D721Med (cell line): ENCODE data around the gene SNX15.

Source experiments
- DNase-seq: peaks from one replicate; pipeline ENCODE4 v3.0.0; 2011; ENCODE audit warnings: low spot score; ENCODE audit not compliant: insufficient read length
- FAIRE-seq: peaks from 2 replicates; lab custom pipeline; 2011; peaks lifted over from hg19 to GRCh38; lab: Jason Lieb, UNC
- CTCF ChIP-seq: IDR thresholded peaks from 2 replicates; pipeline ENCODE4 v1.5.1; 2012; ENCODE audit warnings: mild to moderate bottlenecking, control low read depth; ENCODE audit not compliant: insufficient read depth; ENCODE audit errors: missing control alignments

The SNX15 gene

GRCh38 chr11:65045061-65045460 is 17.8 kb downstream of the SNX15 start:
- TF ChIP-seq CTCF: no peak
- no peak for DNase-seq
- FAIRE-seq: no peak

- FAIRE-seq (no peak), DNase-seq (no peak)
- TF ChIP-seq CTCF: no peak
Observed at GRCh38 chr11:65045728-65046127, 18.5 kb downstream of the SNX15 start.

GRCh38 chr11:65047581-65048422 is 20.6 kb downstream of the SNX15 start:
- FAIRE-seq (no peak), DNase-seq (no peak)
- no peak for TF ChIP-seq CTCF

- DNase-seq (no peak), FAIRE-seq (no peak)
- TF ChIP-seq CTCF: no peak
Observed at GRCh38 chr11:65051398-65051858, 24.2 kb downstream of the SNX15 start.

- no peak for TF ChIP-seq CTCF
- no peak for DNase-seq
- no peak for FAIRE-seq
Observed at GRCh38 chr11:65053827-65054508, 26.7 kb downstream of the SNX15 start.

DNA sequence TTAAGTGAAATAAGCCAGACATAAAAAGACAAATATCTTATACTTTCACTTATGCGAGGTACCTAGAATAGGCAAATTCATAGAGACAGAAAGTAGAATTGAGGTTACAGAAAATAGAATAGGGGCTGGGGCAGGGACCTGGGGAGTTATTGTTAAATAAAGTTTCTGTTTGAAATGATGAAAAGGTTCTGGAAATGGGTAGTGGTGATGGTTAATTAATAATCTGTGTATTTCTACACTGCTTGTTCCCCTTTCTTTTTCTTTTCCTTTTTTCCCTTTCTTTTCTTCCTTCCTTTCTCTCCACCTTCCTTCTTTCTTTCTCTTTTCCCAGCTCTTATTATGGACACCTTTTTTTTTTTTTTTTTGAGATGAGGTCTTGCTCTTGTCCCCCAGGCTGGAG is 28.3 kb downstream of the SNX15 start:
- FAIRE-seq: no peak
- DNase-seq: no peak
- TF ChIP-seq CTCF: no peak
